NK-92 (cell line): ENCODE data around the gene PPM1G.

Experiments used
- DNase-seq: peaks from one replicate; lab custom pipeline; 2025; ENCODE audit not compliant: unreplicated experiment; lab: John Stamatoyannopoulos, UW

Gene PPM1G

DNA sequence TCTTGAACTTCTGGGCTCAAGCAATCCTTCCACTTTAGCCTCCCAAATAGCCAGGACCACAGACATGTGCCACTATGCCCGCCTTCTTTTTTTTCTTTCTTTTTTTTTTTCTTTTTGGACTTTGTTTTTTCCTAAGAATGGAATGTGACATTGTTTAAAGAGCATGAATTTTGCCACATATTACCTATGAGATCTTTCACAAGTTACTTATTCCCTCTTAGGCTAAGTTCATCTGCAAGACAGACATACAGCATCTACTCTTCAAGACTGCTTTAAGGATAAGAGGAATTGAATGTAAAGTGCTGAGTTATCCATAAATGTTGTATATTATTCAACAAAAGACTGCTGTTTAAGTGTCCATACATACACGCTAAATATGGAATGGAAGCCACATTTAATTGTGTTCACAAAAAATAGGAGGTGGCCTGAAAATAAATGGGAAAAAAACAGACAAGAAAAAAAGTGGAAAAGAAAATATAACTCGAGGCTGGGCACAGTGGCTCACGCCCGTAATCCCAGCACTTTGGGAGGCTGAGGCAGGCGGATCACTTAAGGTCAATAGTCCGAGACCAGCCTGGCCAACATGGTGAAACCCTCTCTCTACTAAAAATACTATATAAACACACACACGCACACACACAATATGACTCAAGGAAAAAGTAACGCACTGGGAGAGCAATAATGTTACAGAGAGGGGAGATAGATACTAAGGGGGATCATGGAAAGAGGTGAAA lies 3.2 kb upstream of the PPM1G start:
- no peak for DNase-seq

- no peak for DNase-seq
Observed at GRCh38 chr2:27408601-27409320, 630 bp downstream of the PPM1G start.

GRCh38 chr2:27407798-27408491 lies 1.4 kb downstream of the PPM1G start:
- no peak for DNase-seq

- DNase-seq: no peak
Observed at GRCh38 chr2:27400348-27401135, 8.8 kb downstream of the PPM1G start.

DNA sequence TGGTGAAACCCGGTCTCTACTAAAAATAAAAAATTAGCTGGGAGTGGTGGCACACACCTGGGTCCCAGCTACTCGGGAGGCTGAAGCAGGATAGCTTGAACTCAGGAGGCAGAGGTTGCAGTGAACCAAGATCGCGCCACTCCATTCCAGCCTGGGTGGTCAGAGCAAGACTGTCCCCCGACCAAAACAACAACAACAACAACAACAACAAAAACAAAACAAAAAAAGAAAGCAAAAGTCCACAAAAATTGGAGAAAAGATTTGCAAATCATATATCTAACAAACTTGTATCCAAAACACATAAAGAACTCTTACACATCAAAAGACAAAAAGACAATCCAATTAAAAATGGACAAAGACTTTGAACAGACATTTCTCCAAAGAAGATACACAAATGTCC lies 10.4 kb downstream of the PPM1G start:
- no peak for DNase-seq

DNA sequence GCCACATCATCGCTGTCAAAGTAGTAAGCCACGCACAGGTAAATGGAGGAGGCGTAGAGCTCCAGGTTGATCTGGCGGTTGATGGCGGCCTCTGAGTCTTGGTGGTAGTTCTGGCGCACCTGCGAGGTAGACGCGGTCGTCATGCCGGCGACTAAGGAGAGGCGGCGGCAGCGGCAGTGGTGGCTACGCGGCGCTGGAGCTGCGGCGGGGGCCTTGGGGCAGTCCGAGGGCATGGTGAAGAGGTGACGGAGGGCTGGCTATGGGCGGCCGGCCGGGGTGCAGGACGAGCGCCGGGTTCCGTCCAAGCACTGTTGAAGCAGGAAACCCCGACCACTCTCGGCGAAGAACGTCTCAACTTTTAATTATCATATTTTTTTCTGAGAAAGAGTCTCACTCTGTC lies 16.2 kb downstream of the PPM1G start:
- no peak for DNase-seq

DNA sequence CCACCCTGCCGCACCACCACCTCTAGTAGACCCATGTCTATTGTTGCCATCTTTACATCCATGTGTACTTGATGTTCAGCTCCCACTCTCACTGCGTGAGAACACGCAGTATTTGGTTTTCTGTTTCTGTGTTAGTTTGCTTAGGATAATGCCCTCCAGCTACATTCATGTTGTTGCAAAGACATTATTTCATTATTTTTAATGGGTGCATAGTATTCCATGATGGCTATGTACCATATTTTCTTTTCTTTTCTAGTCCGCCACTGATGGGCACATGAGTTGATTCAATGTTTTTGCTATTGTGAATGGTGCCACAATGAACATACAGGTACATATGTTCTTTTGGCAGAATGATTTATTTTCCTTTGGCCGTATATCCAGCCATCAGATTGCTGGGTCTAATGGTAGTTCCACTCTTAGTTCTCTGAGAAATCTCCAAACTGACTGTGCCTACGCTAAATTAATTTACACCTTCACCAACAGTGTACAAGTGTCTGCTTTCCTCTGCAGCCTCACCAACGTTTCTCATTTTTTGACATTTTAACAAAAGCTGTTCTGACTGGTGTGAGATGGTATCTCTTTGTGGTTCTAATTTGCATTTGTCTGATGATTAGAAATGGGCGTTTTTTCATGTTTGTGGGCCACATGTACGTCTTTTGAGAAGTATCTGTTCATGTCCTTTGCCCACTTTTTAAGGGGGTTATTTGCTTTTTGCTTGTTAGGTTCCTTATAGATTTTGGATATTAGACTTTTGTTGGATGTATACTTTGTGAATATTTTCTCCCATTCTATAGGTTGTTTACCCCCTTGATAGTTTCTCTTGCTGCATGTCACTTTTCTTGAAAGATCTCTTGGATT lies 18.3 kb downstream of the PPM1G start:
- no peak for DNase-seq

- no peak for DNase-seq
Observed at GRCh38 chr2:27381577-27382181, 27.7 kb downstream of the PPM1G start.

GRCh38 chr2:27380626-27381545 lies 28.5 kb downstream of the PPM1G start, which contains the start of gene ZNF513:
TSS of gene ZNF513 (minus strand) at chr2:27380734. CDS start at chr2:27380526, 208 bp downstream.
- DNase-seq: peak; percentile 20

GRCh38 chr2:27379836-27380625 lies 29.4 kb downstream of the PPM1G start:
- no peak for DNase-seq

- no peak for DNase-seq
Observed at GRCh38 chr2:27379383-27379835, 30.0 kb downstream of the PPM1G start.

DNA sequence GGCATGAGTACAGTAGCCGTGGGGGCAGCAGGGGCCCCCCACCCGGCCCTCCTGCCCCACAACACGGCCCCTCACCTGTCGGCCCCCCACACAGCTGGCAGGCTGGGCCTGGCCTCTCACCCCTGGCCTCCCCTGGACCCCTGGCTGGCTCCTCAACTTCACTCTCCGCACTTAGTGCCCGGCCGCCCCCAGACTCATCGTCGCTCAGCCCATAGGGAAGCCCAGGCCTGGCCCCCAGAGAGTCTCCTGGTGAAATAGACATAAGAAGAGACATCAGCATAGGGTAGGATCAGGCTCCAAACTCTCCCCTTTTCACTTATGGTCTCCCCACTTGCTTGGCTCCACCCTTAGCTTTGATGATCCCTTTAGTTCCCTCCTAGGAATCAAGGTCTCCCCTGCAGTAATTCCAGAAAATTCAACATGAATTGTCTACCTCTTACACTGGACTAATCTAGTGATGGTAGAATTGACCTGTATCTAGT lies 30.5 kb downstream of the PPM1G start:
- no peak for DNase-seq

DNA sequence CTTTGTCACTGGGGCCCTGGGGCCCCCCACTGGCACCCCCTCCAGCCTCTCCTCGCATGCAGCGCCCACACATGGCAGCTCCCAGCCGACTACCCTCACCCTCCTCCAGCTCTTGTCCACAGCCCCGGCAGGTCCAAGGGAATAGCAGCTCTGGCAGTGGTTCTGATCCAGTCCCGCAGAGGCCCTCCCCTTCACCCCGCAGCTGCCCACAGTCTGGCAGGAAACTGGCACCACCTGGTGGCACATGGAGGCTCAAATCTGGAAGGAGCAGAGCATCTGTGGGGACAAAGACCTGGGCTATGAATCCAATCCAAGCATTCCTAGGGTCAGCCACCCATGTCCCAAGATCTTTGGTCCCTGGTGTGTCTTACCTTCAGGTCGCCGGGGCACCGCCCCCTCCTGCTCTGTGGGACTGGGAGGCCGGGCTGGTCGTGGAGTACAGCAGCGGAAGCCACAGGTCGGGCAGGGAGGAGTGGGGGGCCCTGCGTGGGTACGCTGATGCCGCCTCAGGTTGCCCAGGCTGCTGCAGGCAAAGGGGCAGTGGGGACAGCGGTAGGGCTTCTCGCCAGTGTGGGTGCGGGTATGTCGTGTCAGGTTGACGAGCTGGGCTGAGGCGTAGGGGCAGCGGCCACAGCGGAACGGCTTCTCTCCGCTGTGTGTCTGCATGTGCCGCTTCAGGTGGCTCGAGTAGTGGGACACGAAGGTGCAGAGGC lies 31.1 kb downstream of the PPM1G start:
- DNase-seq: no peak

- no peak for DNase-seq
Observed at GRCh38 chr2:27377618-27378095, 31.7 kb downstream of the PPM1G start.

DNA sequence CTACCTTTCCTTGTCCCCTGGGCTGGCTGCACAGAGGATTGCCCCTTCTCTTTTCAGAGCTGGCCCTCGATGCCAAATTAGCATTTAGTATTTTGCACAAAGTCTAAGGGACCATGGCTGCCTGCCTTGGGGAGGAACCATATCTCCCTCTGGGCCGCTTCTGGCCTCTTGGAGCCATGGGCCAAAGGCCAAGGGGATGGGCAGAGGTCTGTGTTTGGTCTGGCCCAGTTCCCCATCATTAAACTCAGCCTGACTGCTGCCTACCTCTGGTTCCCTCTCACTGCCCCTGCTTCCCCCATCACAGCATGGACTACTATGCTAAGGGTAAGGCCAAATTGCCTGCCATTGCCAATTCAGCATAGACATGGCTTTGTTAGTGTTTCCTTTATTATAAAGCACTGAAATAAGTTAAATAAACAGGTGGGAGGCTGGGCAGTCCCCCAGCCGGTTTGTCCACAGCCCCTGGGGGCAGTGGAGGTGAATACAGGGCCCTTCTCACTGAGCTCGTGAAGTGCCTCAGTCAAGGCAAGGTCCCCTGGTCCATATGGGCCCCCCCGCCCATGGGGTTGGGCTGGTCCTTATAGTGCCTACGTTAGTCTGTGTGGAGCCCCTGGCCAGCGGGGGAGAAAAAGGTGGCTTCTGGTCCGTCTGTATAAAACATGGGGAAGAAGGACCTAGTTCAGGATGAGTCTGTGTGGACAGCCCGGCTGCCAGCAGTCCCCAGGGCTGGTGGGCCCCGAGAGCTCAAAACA lies 32.3 kb downstream of the PPM1G start:
- DNase-seq: no peak
